ENCODE results near the gene TMEM131L. TPM values are rescaled to one million over a fixed set of nuclear protein-coding genes. Genes with fewer than 3 reads are reported as not detected.

Gene TMEM131L
- total RNA-seq, 1 experiment from 2014 or later = 19.7 TPM

DNA sequence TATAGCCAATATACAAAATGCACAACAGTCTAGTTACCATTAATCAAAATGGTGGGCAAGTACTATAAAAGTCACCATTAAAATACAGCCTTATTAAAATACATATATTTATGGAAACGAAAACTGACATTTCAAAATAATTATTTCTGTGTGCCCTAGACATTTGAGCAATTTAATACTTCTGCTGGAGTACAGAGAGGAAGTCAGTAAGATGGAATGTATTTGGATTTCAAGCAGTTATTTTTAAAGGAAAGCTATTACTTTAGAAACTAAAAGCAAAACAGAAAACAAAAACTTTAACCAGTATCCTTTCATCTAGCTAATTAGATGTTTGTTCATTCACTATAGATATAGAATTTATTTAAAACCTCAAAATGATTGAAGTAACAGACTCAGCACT, 180.1 kb downstream of the TMEM131L start:
- no peak for TF ChIP-seq SP1 (IDR thresholded peaks at IDR 0.05; ENCODE audit: low read depth)
- TF ChIP-seq SIN3A (IDR thresholded peaks at IDR 0.05; ENCODE audit: low read depth) = no peak
- TF ChIP-seq, protein P1, sequence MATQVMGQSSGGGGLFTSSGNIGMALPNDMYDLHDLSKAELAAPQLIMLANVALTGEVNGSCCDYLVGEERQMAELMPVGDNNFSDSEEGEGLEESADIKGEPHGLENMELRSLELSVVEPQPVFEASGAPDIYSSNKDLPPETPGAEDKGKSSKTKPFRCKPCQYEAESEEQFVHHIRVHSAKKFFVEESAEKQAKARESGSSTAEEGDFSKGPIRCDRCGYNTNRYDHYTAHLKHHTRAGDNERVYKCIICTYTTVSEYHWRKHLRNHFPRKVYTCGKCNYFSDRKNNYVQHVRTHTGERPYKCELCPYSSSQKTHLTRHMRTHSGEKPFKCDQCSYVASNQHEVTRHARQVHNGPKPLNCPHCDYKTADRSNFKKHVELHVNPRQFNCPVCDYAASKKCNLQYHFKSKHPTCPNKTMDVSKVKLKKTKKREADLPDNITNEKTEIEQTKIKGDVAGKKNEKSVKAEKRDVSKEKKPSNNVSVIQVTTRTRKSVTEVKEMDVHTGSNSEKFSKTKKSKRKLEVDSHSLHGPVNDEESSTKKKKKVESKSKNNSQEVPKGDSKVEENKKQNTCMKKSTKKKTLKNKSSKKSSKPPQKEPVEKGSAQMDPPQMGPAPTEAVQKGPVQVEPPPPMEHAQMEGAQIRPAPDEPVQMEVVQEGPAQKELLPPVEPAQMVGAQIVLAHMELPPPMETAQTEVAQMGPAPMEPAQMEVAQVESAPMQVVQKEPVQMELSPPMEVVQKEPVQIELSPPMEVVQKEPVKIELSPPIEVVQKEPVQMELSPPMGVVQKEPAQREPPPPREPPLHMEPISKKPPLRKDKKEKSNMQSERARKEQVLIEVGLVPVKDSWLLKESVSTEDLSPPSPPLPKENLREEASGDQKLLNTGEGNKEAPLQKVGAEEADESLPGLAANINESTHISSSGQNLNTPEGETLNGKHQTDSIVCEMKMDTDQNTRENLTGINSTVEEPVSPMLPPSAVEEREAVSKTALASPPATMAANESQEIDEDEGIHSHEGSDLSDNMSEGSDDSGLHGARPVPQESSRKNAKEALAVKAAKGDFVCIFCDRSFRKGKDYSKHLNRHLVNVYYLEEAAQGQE (IDR thresholded peaks at IDR 0.05; ENCODE audit: low read depth) = no peak
- Histone ChIP-seq H2AFZ (ENCODE audit: low read depth, low read length, poor library complexity, severe bottlenecking) (no peak overlapping the region), H3K27me3 (ENCODE audit: insufficient read depth, low read length) (no peaks in the 10 kb centered on the region), H3K9me3 (ENCODE audit: control insufficient read depth in 1 of 2, insufficient read depth in 1 of 2, low read depth in 1 of 2, low read length in 2 of 2) (no peaks in the 10 kb centered on the region), H3K4me1 (ENCODE audit: control insufficient read depth in 1 of 2, insufficient read depth in 2 of 2, low read length in 2 of 2) (0 out of 4 replicates have a peak, but pooled peaks cover 0 to 5% of the 10 kb centered on the region in 2 experiments), H3K27ac (ENCODE audit: low read depth, low read length) (no peak overlapping the region), H3K9ac (ENCODE audit: low read length) (no peak overlapping the region), H3K36me3 (ENCODE audit: control insufficient read depth in 1 of 2, insufficient read depth in 2 of 2, low read length in 2 of 2) (no peaks in the 10 kb centered on the region), H4K20me1 (ENCODE audit: insufficient read depth) (no peaks in the 10 kb centered on the region), H3K9me2 (ENCODE audit: insufficient read depth) (no peaks in the 10 kb centered on the region), H3K4me3 (replicated peaks in 1 of 2; ENCODE audit: low read depth in 1 of 2, low read length in 2 of 2) (no peak overlapping the region), H3K79me2 (ENCODE audit: insufficient read depth, low read length) (no peaks in the 10 kb centered on the region), H3K4me2 (ENCODE audit: low read length) (no peak overlapping the region)
- intact Hi-C loops (cut with micrococcal nuclease) = no loop called here
- no TSS peak for BruUV-seq (replicated peaks)
- no peak for DNase-seq (ENCODE audit: low read depth, low spot score)
- ChIA-PET RAD21 (ENCODE audit: low non-redundant PET in 1 of 2, low total read pairs in 2 of 2, uncharacterized antibody in 2 of 2, unreplicated experiment in 2 of 2) (no interaction called here), POLR2A (no interaction called here), CTCF (interaction anchor here (0.7 kb wide), 1 partner anchor 103 kb away, joined by 3 read pairs; no protein-coding TSS in a partner anchor)
- no peak for ATAC-seq

DNA sequence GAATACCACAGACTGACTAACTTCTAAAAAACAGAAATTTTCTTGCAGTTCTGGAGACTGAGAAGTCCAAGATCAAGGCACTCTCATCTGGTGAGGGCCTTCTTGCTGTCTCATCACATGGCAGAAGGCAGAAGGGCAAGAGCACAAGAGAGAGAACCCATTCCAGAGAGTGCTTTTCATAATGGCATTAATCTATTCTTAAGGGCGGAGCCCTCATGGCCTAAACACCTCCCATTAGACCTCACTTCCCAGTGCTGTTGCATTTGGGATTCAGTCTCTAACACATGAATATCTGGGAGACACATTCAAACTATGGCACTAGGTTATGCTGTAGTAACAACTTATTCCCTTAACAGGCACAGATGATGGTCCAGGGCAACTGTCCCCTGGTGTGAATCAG, 180.8 kb downstream of the TMEM131L start:
- intact Hi-C loops (cut with micrococcal nuclease) = no loop called here
- Histone ChIP-seq H3K79me2 (ENCODE audit: insufficient read depth, low read length) (no peaks in the 10 kb centered on the region), H3K4me1 (ENCODE audit: control insufficient read depth in 1 of 2, insufficient read depth in 2 of 2, low read length in 2 of 2) (0 out of 4 replicates have a peak, but pooled peaks cover 0 to 5% of the 10 kb centered on the region in 2 experiments), H3K27ac (ENCODE audit: low read depth, low read length) (no peak overlapping the region), H3K9ac (ENCODE audit: low read length) (no peak overlapping the region), H3K4me2 (ENCODE audit: low read length) (no peak overlapping the region), H3K9me2 (ENCODE audit: insufficient read depth) (no peaks in the 10 kb centered on the region), H4K20me1 (ENCODE audit: insufficient read depth) (no peaks in the 10 kb centered on the region), H3K27me3 (ENCODE audit: insufficient read depth, low read length) (no peaks in the 10 kb centered on the region), H3K9me3 (ENCODE audit: control insufficient read depth in 1 of 2, insufficient read depth in 1 of 2, low read depth in 1 of 2, low read length in 2 of 2) (no peaks in the 10 kb centered on the region), H2AFZ (ENCODE audit: low read depth, low read length, poor library complexity, severe bottlenecking) (no peak overlapping the region), H3K36me3 (ENCODE audit: control insufficient read depth in 1 of 2, insufficient read depth in 2 of 2, low read length in 2 of 2) (no peaks in the 10 kb centered on the region), H3K4me3 (replicated peaks in 1 of 2; ENCODE audit: low read depth in 1 of 2, low read length in 2 of 2) (no peak overlapping the region)
- no peak for DNase-seq (ENCODE audit: low read depth, low spot score)
- RAD21 ChIA-PET (ENCODE audit: low non-redundant PET in 1 of 2, low total read pairs in 2 of 2, uncharacterized antibody in 2 of 2, unreplicated experiment in 2 of 2) = no interaction called here
- POLR2A ChIA-PET = no interaction called here
- TF ChIP-seq YY1 (IDR thresholded peaks at IDR 0.05; ENCODE audit: extremely low read depth, insufficient replicate concordance, low read depth, low read length) (no peak), ZNF274 (IDR thresholded peaks at IDR 0.05; ENCODE audit: low read depth, low read length) (no peak), TCF7L2 (IDR thresholded peaks at IDR 0.05; ENCODE audit: borderline replicate concordance, extremely low read depth, insufficient read depth, insufficient read length) (no peak), EGR1 (IDR thresholded peaks at IDR 0.05; ENCODE audit: low read depth) (no peak), SP1 (IDR thresholded peaks at IDR 0.05; ENCODE audit: low read depth) (no peak), RAD21 (IDR thresholded peaks at IDR 0.05; ENCODE audit: low read depth) (no peak), JUND (IDR thresholded peaks at IDR 0.05) (no peak), CEBPB (IDR thresholded peaks at IDR 0.05; ENCODE audit: low read depth) (no peak), ZFX (IDR thresholded peaks at IDR 0.05) (no peak), SRF (IDR thresholded peaks at IDR 0.05; ENCODE audit: low read depth) (no peak), SIN3A (IDR thresholded peaks at IDR 0.05; ENCODE audit: low read depth) (no peak)
- TF ChIP-seq, protein P2, sequence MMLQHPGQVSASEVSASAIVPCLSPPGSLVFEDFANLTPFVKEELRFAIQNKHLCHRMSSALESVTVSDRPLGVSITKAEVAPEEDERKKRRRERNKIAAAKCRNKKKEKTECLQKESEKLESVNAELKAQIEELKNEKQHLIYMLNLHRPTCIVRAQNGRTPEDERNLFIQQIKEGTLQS (IDR thresholded peaks at IDR 0.05) = no peak
- TF ChIP-seq, protein P1 (IDR thresholded peaks at IDR 0.05; ENCODE audit: low read depth) = no peak
- CTCF ChIA-PET = interaction anchor here (1.5 kb wide), 1 partner anchor 301 kb away, joined by 3 read pairs; no protein-coding TSS in a partner anchor
- no TSS peak for BruUV-seq (replicated peaks)
- no peak for ATAC-seq
